Breast epithelium (tissue), 4 donors: ENCODE measurements around the gene ESPNL. TPM values are rescaled to one million over a fixed set of nuclear protein-coding genes. Genes with fewer than 3 reads are reported as not detected.

Source experiments
- DNase-seq, 2 donors: peaks; one replicate each; pipeline ENCODE4 v3.0.0-alpha.2; 2019; ENCODE audit warnings: low spot score in 2 of 2
- H3K27ac ChIP-seq, 2 donors: fragments of 200-600 bp; sonication (generic) in 1 of 2; one replicate each; pipeline ENCODE4 v1.5.1; 2016 to 2019; ENCODE audit warnings: mild to moderate bottlenecking in 1 of 2
- H3K27me3 ChIP-seq, 2 donors: fragments of 200-600 bp; sonication (generic) in 1 of 2; one replicate each; pipeline versions ENCODE4 v1.5.1 to v1.6.0; 2017 to 2019; ENCODE audit warnings: control low read depth in 1 of 2, mild to moderate bottlenecking in 1 of 2
- H3K36me3 ChIP-seq: fragments of 200-600 bp; one replicate; pipeline ENCODE4 v1.5.1; 2019
- H3K4me1 ChIP-seq, 2 donors: fragments of 200-600 bp; sonication (generic); one replicate each; pipeline ENCODE4 v1.5.1; 2016 to 2019; ENCODE audit warnings: control low read depth in 1 of 2
- H3K4me3 ChIP-seq, 3 donors: fragments of 200-600 bp; sonication (generic); 1 replicate in 2 of 3; 2 replicates in 1 of 3; pipeline ENCODE4 v1.5.1; 2016 to 2019; ENCODE audit warnings: mild to moderate bottlenecking in 3 of 3, moderate library complexity in 2 of 3
- H3K9me3 ChIP-seq, 2 donors: fragments of 200-600 bp; sonication (generic) in 1 of 2; one replicate each; pipeline ENCODE4 v1.5.1; 2016 to 2019; ENCODE audit warnings: control low read depth in 1 of 2
- CTCF ChIP-seq, 3 donors: fragments of 450-650 bp; IDR thresholded peaks; one replicate each; pipeline ENCODE4 v1.5.1; 2016 to 2017; ENCODE audit warnings: antibody characterized with exemption in 3 of 3, mild to moderate bottlenecking in 3 of 3, moderate library complexity in 3 of 3
- POLR2A ChIP-seq: fragments of 450-650 bp; IDR thresholded peaks from one replicate; pipeline ENCODE4 v1.6.1; 2016; ENCODE audit warnings: antibody characterized with exemption, mild to moderate bottlenecking, moderate library complexity
- POLR2AphosphoS5 ChIP-seq, 3 donors: sonication (generic); formaldehyde crosslinking; IDR thresholded peaks; one replicate each; pipeline ENCODE4 v1.6.1; 2017; ENCODE audit warnings: antibody characterized with exemption in 3 of 3
- intact Hi-C: fragments of 100-400 bp; cut with DNase I; formaldehyde crosslinking; loops from one replicate; pipeline ENCODE4 v1.15.1; 2023; ENCODE audit warnings: low total_unique reads
- total RNA-seq, 3 donors: library from RNA; depleted of rRNA; stranded (reverse); fragments of >200 nt; gene quantifications; one replicate each; pipeline ENCODE4 v1.1.0, GENCODE V29; 2016

Gene ESPNL
- total RNA-seq, 3 donors from 2014 or later: 0.15 to 1.3 (median 0.64) TPM

GRCh38 chr2:238155051-238155760, 55.1 kb downstream of the ESPNL start:
- no peak for DNase-seq
- intact Hi-C loops: no loop called here
- Histone ChIP-seq H3K4me1 (no peaks in the 10 kb centered on the region), H3K4me3 (no peak overlapping the region), H3K27me3 (peaks cover 0 to 8% of the 10 kb centered on the region in 2 donors), H3K36me3 (no peaks in the 10 kb centered on the region), H3K9me3 (no peaks in the 10 kb centered on the region), H3K27ac (peak overlapping the region in 1 of 2 donors; percentile 43)
- TF ChIP-seq POLR2AphosphoS5 (IDR thresholded peaks at IDR 0.05) (no peak), POLR2A (no peak), CTCF (IDR thresholded peaks at IDR 0.05) (no peak)

- no peak for DNase-seq
- H3K4me1 ChIP-seq: no peaks in the 10 kb centered on the region
- H3K4me3 ChIP-seq: no peak overlapping the region
- H3K36me3 ChIP-seq: no peaks in the 10 kb centered on the region
- H3K9me3 ChIP-seq: no peaks in the 10 kb centered on the region
- H3K27me3 ChIP-seq: peaks cover 0 to 8% of the 10 kb centered on the region in 2 donors
- no peak for TF ChIP-seq CTCF (IDR thresholded peaks at IDR 0.05)
- TF ChIP-seq POLR2A: no peak
- no peak for TF ChIP-seq POLR2AphosphoS5 (IDR thresholded peaks at IDR 0.05)
- peak overlapping the region in 1 of 2 donors; percentile 43 for H3K27ac ChIP-seq
- intact Hi-C loops: no loop called here
Measured at GRCh38 chr2:238155761-238156694, 55.9 kb downstream of the ESPNL start.

GRCh38 chr2:238157506-238158017, 57.4 kb downstream of the ESPNL start:
- no peaks in the 10 kb centered on the region for H3K36me3 ChIP-seq
- peaks cover 0 to 8% of the 10 kb centered on the region in 2 donors for H3K27me3 ChIP-seq
- no peaks in the 10 kb centered on the region for H3K9me3 ChIP-seq
- no peak overlapping the region for H3K4me3 ChIP-seq
- intact Hi-C loops: no loop called here
- no peak for TF ChIP-seq POLR2AphosphoS5 (IDR thresholded peaks at IDR 0.05)
- TF ChIP-seq CTCF (IDR thresholded peaks at IDR 0.05): no peak
- TF ChIP-seq POLR2A: no peak
- no peak overlapping the region for H3K27ac ChIP-seq
- H3K4me1 ChIP-seq: no peaks in the 10 kb centered on the region
- DNase-seq: no peak

GRCh38 chr2:238158018-238158508, 57.9 kb downstream of the ESPNL start:
- no peaks in the 10 kb centered on the region for H3K9me3 ChIP-seq
- no peaks in the 10 kb centered on the region for H3K4me1 ChIP-seq
- peaks cover 0 to 12% of the 10 kb centered on the region in 2 donors for H3K27me3 ChIP-seq
- no peaks in the 10 kb centered on the region for H3K36me3 ChIP-seq
- no peak for DNase-seq
- H3K27ac ChIP-seq: no peak overlapping the region
- peak overlapping the region in 1 of 3 donors; percentile 57 for H3K4me3 ChIP-seq
- intact Hi-C loops: no loop called here
- TF ChIP-seq CTCF (IDR thresholded peaks at IDR 0.05): no peak
- TF ChIP-seq POLR2AphosphoS5 (IDR thresholded peaks at IDR 0.05): no peak
- TF ChIP-seq POLR2A: no peak
